NCI-H128 (cell line): ENCODE results near the gene NRXN3.

Experiments used
- DNase-seq: peaks from one replicate; lab custom pipeline; 2025; ENCODE audit not compliant: unreplicated experiment; lab: John Stamatoyannopoulos, UW

The NRXN3 gene

DNA sequence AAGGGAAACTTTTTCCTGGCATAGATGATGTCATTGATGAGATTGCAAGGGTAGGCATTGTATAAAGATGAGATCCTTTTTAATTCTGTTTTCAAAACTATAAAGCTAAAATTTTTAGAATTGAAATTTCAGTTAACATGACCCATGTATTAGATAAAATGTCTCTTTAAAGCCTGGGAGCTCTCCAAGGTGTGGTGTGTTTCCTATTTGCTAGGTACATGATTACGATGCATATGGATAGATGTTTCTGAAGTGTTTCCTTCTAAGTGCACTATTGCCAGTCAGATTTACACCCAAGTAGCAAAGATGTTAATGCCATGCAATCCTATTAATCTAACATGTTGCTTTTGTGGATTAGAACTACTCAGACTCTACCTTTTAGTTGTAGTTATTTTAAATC, 1206.4 kb downstream of the NRXN3 start:
- DNase-seq = no peak

DNA sequence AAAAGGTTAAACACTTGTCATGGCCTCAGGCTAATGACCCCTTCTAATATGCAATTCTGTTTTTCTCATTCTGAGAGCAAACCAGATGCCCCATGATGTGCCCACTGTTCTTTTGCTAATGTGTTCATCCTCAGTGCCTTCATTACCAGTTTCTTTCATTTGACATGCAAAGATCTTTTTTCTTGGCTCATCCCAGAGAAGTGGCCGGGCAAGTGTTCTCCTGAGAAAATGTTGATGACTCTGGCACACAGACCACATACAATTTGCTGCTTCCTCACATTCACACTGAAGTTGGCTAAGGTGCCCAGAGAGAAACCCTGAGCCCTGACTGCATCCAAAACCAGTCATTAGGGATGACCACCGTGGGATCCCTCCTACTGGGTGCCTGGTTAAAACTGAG, 1207.8 kb downstream of the NRXN3 start:
- no peak for DNase-seq

DNA sequence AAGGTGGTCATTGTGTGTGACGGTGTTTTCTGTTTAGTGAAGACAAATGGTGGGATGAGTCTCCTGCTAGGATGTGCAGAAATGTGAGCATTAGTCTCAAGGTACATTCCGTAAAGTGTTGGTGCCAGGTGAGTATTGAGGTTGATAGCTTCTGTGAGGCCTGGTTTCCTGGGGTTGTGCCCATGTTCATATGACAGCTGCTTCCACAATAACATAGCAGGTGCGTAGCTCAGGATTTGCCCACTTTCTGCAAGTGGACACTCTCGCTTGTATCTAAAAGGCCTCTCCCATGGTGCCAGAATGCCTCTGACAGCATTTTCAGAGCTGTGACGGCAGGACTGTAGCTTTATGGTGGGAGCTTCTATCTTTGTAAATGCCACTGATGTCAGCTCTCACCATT, 1209.1 kb downstream of the NRXN3 start:
- no peak for DNase-seq

DNA sequence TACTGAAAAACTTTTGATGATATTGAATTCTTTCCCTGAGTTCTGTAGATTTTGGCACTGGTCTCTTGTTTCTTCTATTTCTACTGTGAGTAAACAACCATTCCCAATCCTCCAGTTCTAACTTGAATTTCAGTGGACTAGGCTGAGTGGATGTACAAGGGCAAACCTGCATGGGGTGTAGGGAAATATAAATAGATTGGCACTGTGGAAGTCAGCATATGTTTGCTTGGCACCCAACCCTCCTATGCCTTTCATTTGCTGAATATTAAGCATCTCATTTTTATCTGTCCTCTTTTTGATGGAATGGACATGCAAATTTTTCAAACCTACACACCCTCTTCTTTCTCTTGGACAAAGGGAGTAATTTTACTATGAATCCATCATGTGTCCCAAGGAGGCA, 1212.9 kb downstream of the NRXN3 start:
- DNase-seq = no peak

DNA sequence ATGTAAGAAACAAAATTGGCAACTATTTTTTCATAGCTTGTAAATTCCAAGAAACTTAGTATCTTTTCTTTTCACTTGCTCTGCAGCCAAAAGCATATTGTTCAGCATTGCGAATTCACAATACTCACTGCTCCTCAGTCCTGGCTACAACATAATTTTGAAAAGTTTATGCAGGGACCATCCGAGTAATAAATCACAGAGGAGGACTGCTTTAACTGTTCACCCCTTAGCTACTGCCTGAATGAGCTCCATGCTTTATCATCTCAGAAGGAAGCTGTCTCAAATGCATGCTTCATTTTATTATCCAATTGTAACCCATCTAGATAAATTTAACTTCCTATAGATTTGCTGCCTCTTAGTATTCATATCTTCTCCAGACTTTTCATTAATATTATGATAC, 1213.3 kb downstream of the NRXN3 start:
- no peak for DNase-seq

DNA sequence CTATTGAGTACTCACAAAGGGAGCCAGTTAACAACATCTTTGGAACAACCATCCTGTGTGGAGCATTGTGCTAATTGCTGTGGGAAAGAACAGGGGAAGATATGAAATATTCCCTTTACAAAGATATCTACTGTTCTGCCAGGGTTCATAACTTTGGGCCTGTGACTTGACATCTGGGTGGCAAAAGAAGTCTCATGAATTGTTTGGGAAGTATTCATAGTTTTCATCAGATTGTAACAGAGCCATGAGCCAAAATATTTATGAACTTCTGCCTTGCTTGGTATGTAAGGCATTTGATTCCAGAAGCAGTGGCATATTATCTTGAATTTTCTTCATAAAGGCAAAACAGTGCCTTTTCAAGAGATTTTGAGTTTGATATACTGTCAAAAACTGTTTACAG, 1224.9 kb downstream of the NRXN3 start:
- DNase-seq = no peak

DNA sequence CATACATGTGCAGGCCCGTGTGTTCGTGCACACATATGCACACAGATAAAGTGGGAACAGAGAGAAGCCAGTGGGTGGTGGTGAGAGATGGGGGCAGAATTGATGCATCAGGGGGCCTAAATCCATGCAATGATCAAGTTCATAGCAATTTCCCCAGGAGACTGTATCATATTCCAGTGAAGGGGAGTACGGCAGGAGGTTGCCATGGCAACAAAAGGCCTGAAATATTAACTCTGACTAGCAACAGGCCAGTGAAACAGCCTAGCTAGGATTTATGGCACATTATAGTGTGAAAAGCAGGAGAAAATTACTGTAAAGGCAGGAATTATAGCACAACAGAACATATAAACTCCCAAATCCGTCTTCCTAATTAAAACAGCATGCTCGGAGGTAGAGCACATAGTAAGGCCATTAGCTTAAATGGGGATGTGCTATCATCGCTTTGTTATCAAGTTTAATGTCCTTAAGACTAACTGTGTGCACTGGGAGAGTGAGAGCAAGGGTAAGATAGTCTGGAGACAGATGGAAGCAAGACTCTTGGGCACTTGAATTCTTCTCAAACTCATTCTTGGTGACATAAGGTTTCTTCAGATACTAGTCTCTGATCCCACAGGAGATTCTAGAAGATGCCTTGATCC, 1234.8 kb downstream of the NRXN3 start:
- DNase-seq = no peak

DNA sequence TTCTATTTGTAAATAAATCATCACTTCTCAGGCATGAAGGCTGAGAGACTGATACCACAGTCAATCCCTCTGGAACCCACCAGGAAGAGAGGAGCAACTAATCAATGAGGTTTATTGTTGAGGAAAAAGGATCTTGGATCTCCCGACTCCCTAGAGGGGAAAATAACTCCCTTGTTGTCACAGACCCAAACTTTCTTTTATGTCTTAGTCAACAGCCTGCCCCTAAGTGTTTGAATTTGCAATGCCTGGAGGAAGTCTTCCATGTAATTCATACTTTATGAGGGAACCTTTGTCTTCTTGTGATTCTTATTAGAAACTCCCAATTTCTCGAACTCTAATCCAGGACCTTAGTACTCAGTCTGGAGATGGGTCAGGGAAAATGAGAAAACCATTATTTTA, 1235.3 kb downstream of the NRXN3 start:
- DNase-seq = no peak

DNA sequence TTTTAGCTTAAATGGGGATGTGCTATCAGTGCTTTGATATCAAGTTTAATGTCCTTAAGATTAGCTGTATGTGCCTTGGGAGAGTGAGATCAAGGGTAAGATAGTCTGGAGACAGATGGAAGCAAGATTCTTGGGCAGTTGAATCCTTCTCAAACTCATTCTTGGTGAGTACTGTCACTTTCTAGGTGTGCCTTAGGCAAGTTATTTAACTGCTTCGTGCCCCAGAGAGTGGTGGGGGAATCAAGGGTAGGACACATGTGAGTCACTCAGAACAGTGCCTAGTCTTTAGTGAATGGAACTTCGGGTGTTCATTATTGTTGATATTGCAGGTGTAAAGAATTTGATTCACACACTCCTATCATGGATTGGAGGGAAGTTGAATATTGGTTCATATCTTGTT, 1237.4 kb downstream of the NRXN3 start:
- DNase-seq = no peak

DNA sequence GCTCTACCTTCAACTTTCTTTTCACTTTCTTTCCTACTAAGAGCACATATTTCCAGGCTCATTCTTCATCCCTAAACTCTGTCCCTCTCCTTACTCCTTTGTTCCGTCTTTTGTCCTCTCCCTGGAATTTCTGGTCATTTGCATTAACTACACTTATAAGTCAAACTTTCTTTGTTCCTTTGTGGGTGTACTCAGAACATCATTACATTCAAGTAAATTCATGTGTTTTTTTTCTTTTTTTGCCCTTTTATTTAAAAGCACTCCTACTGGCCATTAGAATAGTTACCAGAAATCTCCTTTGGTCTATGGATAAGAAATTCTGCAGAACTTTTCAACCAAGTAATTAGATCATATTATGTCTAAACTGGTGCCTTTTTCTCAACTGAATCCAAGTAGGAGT, 1238.5 kb downstream of the NRXN3 start:
- DNase-seq = no peak

DNA sequence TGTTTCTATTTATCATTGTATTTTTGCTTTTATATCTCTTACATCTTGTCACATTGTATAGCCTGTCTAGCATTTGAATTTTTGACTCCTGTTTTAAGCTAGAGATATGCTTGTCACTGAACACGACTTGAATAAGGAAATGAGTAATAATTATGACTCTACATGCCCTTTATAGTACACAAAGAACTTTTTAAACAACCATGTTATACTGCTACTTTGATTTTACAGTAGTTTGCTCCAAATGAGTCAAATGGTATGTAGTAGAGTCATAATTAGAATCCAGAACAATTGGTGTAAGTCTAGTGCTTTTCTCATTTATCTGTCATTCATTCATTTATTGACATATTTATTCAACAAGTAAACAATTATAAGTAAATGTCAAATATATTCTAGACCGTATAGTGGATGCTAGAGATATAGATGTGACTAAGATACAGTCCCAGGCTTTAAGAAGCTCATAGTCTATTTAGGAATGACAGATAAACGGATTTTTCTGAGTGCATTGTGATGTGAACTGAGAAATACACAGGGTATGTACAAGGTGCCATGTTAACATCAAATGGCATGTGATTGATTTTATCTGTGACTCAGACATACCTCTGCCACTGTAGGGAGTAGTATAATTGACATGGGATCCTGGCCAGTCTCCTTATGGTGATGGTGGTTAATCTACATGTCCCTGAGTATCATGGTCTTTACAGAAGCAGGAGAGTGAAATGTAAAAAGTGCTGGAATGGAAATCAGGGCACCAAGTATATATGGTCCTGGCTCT, 1241.4 kb downstream of the NRXN3 start:
- no peak for DNase-seq

DNA sequence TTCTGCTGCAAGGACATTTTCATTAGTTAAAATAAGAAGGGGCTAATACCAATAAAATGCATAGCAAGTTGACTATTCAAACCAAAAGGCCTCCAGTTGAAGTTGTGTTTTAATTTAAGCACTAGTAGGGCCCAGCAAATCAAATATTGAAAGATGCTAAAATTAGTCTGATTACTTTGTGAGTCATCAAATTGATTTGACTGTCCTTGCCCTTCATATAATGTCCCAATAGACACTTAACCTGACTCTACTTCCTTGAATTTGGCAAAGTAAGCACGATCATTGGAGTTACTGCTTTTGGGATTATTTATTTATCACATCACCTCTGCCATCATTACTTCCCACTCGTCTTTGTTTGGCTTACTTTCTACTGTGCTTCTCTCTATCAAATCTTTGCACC, 1242.6 kb downstream of the NRXN3 start:
- no peak for DNase-seq

DNA sequence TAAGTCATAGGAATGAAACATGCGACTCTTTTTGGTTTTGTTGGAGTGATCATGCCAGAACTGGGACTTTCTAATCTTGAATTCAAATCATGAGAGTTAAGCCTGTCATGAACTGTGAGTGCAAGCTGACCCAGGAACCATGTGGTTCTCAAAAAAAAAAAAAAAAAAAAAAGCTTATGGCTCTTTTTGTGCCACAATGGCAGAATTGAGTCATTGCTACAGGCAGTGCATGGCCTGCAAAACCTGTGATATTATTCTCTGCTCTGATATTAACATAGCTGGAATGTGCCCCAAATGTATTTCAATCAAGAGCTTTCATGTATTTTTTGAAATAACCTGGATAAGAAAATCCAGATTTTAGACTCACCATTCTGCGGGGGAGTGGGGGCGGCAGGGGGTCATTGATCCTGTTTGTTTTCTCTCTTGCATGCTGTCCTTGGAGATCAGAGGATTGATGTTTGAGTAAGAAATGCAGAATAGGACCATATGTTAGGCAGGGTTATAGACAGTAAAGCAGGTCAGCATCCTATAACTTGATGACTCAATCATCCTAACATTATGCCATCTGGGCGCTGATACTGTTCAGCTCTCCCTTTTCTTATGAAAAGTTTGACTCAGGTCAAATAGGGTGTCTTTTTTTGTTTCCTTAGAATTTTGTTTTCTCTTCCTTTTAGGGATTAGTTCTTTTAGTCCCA, 1243.7 kb downstream of the NRXN3 start:
- no peak for DNase-seq

DNA sequence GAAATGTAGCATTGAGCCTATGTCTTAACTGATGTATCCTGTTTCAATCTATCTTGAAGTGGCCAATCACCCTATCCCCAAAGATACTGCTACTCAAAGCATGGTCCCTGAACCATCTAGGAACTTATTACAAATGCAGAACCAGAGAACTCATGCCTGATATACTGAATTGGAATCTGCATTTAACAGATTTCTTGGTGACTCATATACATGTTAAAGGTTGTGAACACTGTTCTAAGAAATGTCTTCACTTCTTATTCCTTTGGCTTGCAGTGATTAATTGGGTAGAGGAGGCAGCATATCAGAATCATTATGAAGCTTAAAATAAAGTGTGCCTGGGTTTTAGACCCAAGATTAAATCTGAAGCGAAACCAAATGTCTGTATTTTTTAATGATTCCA, 1245.6 kb downstream of the NRXN3 start:
- DNase-seq = no peak

DNA sequence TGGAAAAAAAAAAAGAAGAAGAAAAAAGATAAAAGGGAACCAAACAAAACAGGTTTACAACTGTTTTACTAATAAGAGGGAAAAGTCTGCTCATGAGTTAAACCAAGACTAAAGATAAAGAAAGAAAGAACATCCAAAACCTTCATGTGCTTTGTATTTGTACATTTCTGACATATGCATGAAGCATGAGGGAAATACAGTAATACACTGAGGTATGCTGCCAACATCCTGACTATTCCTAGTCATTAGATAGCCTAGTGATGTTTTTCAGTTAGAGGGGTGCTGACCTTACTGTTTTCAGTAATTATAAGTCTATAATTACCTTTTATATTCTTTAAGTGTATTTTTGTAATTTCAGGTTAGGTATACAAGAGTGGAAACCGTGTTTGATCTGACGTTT, 1247.8 kb downstream of the NRXN3 start:
- no peak for DNase-seq

DNA sequence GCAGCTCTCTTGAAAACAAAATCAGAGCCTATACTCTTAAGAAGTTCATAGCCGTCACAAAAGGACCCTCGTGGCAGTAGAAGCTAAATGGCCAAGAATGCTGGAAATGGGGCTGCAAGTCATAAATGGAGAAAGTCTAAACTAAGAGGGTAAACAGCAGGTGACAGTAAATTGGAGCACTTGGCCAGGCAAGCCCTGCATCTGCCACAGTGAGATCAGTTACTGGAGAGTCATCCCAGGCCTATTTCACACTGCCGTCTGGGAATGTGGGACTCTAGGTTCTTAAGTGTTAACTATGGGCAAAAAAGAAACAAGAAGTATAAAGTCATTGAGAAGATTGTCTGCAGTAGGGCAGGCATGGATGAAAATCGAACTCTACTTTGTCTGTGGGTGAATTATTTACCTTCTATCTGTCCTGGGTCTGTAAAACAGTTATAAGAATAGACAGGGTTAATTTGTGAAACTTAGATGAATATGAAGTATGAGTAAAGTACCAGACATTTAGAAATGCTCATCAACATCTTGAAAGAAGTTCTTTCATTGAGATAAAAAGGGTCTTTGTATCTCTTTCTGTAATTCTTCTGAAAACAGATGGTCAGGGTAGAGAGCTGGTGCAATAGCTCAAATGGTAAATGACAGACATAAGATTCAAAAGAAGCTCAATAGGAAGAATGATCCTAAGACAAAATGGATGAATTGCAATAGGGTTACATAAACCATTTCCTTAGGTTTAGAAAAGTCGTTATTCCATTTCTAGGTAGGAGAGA, 1248.7 kb downstream of the NRXN3 start:
- no peak for DNase-seq

DNA sequence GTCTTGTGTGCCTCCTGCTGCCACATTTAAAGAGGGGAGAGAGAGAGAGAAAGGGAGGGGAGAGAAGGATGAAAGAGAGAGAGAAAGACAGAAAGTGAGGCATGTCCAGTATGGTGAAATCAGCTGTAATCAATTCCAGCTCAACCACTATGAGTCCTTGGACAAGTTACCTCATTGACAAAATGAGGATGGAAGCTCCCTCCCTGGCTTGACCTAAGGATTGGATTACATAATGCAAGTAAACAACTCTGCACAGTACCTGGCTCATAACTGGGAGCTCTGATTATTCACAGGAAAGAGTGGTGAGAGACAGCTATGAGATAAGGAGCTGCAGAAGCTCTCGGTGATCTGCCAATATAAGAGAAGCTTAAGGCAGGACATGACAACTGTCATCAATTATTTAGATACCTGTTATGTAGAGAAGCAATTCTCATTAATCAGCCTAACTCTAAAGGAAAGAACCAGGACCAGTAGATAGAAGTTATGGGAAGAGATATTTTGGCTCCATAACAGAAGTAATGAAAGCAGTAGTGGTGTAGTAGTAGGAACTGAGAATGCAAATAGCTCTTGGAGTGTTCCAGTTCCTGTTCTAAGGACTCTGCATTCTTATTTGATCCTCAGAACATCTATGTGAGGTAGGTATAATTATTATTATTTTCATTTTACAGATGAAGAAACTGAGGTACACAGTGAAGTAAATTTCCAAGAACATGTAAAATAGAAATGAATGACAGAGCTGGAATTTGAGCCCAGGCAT, 1249.6 kb downstream of the NRXN3 start:
- no peak for DNase-seq

DNA sequence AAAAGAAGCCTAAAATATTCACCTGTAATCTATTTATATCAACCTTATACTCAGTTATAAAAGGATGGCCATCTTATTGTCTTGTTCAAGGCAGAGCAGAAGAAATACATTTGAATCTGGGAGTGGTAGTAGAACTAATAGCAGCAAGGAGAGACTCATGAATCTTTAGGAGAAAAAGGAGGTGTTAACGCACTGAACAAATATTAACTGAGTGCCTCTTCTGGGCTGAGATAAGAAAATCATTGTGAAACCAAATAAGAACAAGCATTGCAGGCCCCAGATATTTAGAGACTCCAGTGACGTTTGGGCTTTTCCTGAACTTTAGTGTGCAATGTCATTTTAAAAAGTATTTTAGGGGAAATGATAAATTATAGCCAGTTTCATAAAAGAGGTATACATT, 1250.6 kb downstream of the NRXN3 start:
- DNase-seq = no peak

DNA sequence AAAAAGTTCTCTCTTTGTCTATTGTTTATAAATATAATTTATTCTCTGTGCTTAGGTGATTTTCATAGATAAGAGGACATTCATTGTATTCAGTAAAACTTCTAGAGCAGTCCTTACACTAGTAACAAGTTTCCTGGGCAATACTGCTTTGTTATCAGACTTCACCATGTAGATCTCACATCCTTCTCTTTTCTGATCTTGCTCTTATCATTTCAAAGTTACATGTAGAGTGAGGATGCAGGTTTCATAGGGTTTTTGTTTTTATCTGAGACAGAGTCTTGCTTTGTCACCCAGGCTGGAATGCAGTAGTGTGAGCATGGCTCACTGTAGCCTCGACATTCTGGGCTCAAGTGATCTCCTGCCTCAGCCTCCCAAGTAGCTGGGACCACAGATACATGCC, 1251.6 kb downstream of the NRXN3 start:
- no peak for DNase-seq

DNA sequence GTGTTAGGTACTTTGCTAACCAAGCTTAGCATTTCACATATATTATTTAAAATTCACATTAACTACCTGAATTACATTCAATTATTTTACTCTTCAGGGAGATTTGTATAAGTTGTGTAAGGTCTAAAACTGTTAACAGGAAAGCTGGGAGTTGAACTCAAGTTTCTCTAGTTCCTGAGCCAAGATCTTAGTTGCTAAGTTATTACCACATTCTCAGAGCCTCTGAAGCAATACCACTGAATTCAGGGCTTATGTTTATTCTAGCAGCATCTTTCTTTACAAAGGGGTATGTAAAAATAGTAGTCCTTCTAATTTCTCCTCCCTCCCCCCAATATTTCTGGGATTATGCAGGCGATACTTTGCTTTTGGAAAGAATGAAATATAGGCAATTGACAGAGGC, 1254.3 kb downstream of the NRXN3 start:
- DNase-seq = no peak
